Tibial nerve (tissue), 4 donors: ENCODE data around the gene GP1BA. TPM values are rescaled to one million over a fixed set of nuclear protein-coding genes. Genes with fewer than 3 reads are reported as not detected.

Source experiments
- DNase-seq, 2 donors: peaks; one replicate each; pipeline ENCODE4 v3.0.0-alpha.2; 2019; ENCODE audit warnings: low spot score in 2 of 2
- H3K27ac ChIP-seq, 4 donors: fragments of 200-600 bp; sonication (generic) in 3 of 4; one replicate each; pipeline ENCODE4 v1.5.1; 2017 to 2019; ENCODE audit warnings: mild to moderate bottlenecking in 1 of 4
- H3K27me3 ChIP-seq, 2 donors: fragments of 200-600 bp; sonication (generic) in 1 of 2; one replicate each; pipeline versions ENCODE4 v1.5.1 to v1.6.0; 2017 to 2019
- H3K36me3 ChIP-seq, 3 donors: fragments of 200-600 bp; sonication (generic); one replicate each; pipeline ENCODE4 v1.5.1; 2018 to 2019
- H3K4me1 ChIP-seq, 4 donors: fragments of 200-600 bp; sonication (generic) in 3 of 4; one replicate each; pipeline ENCODE4 v1.5.1; 2017 to 2019
- H3K4me3 ChIP-seq, 4 donors: fragments of 200-600 bp; sonication (generic) in 3 of 4; one replicate each; pipeline ENCODE4 v1.5.1; 2017 to 2019; ENCODE audit warnings: mild to moderate bottlenecking in 1 of 4, moderate library complexity in 1 of 4
- H3K9me3 ChIP-seq, 4 donors: fragments of 200-600 bp; sonication (generic) in 3 of 4; one replicate each; pipeline ENCODE4 v1.5.1; 2017 to 2019
- CTCF ChIP-seq, 5 experiments: fragments of 200-600 bp in 3 of 5; fragments of 450-650 bp in 2 of 5; sonication (generic) in 3 of 5; IDR thresholded peaks; one replicate each; pipeline ENCODE4 v1.5.1; 2016 to 2019; ENCODE audit warnings: antibody characterized with exemption in 5 of 5, mild to moderate bottlenecking in 3 of 5, moderate library complexity in 2 of 5
- EP300 ChIP-seq, 2 donors: sonication (generic); formaldehyde crosslinking; IDR thresholded peaks; one replicate each; pipeline ENCODE4 v1.6.1; 2017; ENCODE audit warnings: antibody characterized with exemption in 2 of 2, mild to moderate bottlenecking in 1 of 2
- POLR2A ChIP-seq, 2 donors: fragments of 450-650 bp; IDR thresholded peaks; one replicate each; pipeline ENCODE4 v1.6.1; 2017; ENCODE audit warnings: antibody characterized with exemption in 2 of 2, mild to moderate bottlenecking in 2 of 2, moderate library complexity in 2 of 2
- WGBS, 2 donors: methylation state at CpG; one replicate each; pipeline ENCODE4 v1.1.5; 2018; 5-methylcytosine and 5-hydroxymethylcytosine counted together
- total RNA-seq, 4 donors: library from RNA; depleted of rRNA; stranded (reverse); fragments of >200 nt; gene quantifications; one replicate each; pipeline ENCODE4 v1.1.0, GENCODE V29; 2016

Gene GP1BA
- total RNA-seq, 4 donors from 2014 or later: not detected

DNA sequence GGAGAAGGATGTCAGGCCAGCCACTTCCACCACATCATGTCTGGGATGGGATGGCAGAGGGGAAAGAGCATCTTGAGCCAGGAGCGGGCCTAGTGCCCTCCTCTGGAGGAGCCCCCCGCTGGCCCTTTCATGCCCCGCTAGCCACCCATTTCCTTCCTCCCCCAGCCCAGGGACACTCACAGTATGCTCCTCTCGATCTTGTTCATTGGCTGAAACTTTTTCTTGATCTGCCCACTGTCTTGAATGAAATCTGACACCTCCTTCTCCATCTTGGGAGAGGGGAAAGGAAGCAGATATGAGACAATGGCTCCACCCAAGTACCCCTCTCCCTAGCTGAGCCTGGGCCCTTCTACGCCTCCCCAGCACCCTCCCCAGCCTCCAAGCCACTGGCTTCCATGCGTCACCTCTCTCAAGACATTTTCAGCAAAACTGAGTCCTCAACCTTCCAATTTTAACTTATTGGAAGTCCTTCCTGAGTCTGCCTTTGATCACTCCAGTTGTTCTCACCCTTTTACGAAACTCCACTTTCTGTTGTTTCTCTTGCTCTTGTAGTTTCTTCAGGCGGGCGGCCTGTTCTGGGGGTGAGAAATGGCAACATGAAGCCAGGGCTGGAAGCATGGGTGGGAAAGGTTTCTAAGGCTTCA lies 28.3 kb downstream of the GP1BA start:
- no peak for TF ChIP-seq CTCF (IDR thresholded peaks at IDR 0.05)
- TF ChIP-seq EP300 (IDR thresholded peaks at IDR 0.05): no peak
- no peak for TF ChIP-seq POLR2A (IDR thresholded peaks at IDR 0.05)
- Histone ChIP-seq H3K27ac (no peak overlapping the region), H3K27me3 (no peaks in the 10 kb centered on the region), H3K36me3 (peaks cover 0 to 58% (median 0%) of the 10 kb centered on the region in 3 donors), H3K4me1 (peaks cover 0 to 4% (median 0%) of the 10 kb centered on the region in 4 donors), H3K4me3 (no peak overlapping the region), H3K9me3 (no peaks in the 10 kb centered on the region)
- no peak for DNase-seq
- WGBS, 2 donors: 82 to 84% methylated on average over 9 of the region's 9 CpGs

DNA sequence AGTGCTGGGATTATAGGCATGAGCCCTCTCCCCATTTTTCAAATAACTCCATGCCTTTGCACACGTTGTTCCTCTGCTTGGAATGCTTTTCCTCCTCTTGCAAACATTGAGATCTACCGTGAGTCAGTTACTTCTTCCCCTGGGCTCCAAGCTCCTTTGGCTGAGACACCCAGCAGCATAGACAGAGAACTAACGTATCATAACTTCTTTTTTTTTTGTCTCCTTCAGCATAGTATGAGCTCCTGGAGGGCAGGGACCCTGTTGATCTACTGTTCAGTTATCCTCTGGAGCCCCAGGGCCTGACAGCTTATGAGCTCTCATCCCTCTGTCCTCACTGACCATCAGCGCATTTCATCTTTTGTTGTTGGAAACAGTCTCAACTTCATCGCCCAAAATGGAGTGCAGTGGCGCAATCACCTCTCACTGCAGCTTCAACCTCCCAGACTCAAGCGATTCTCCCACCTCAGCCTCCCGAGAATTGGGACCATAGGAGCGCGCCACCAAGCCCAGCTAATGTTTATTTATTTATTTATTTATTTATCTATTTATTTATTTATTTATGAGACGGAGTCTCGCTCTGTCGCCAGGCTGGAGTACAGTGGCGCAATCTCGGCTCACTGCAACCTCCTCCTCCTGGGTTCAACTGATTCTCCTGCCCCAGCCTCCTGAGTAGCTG lies 33.4 kb downstream of the GP1BA start:
- Histone ChIP-seq H3K4me1 (peaks cover 0 to 41% (median 22%) of the 10 kb centered on the region in 4 donors), H3K9me3 (no peaks in the 10 kb centered on the region), H3K27me3 (no peaks in the 10 kb centered on the region), H3K36me3 (peaks cover 0 to 32% (median 0%) of the 10 kb centered on the region in 3 donors), H3K4me3 (peak overlapping the region in 1 of 4 donors; percentile 76), H3K27ac (peak overlapping the region in 2 of 4 donors; percentile 93 to 94)
- 97% methylated on average over 15 of the region's 15 CpGs for WGBS, 2 donors
- TF ChIP-seq POLR2A (IDR thresholded peaks at IDR 0.05) (no peak), CTCF (IDR thresholded peaks at IDR 0.05) (no peak), EP300 (IDR thresholded peaks at IDR 0.05) (no peak)
- DNase-seq: no peak

DNA sequence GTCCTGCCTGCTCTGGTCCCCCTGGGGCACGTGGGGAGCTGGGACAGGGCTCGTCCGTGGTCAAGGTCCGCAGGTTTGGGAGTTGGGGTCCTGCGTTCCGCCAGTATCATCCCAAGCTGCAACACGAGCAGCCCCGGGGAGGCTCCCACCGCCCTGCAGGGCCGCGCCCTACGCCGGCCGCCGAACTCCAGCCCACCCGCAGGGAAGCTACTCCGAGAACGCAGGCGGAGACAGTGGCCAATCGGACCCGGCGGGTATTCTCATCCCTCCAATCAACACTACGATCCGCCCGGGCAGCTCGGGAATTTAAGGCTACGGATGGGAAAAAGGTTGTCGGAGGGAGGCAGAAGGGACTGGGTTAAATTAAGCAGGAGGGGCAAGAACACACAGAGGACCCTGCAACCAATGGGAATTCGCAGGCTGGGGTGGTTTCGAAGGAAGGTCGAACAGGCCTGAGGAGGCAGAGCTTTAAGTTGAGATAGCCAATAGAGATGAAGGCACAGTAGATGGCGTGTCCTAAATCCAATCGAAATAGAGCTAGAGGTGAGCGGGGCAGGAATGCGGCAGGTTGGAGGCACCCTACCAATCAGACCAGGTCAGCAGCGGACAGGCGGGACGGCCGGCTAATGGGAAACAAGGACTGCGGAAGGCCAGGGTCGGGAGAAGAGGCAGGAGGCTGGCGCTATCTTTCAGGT lies 34.9 kb downstream of the GP1BA start:
- H3K27ac ChIP-seq: peak overlapping the region; percentile 90 to 96 (median 94)

DNA sequence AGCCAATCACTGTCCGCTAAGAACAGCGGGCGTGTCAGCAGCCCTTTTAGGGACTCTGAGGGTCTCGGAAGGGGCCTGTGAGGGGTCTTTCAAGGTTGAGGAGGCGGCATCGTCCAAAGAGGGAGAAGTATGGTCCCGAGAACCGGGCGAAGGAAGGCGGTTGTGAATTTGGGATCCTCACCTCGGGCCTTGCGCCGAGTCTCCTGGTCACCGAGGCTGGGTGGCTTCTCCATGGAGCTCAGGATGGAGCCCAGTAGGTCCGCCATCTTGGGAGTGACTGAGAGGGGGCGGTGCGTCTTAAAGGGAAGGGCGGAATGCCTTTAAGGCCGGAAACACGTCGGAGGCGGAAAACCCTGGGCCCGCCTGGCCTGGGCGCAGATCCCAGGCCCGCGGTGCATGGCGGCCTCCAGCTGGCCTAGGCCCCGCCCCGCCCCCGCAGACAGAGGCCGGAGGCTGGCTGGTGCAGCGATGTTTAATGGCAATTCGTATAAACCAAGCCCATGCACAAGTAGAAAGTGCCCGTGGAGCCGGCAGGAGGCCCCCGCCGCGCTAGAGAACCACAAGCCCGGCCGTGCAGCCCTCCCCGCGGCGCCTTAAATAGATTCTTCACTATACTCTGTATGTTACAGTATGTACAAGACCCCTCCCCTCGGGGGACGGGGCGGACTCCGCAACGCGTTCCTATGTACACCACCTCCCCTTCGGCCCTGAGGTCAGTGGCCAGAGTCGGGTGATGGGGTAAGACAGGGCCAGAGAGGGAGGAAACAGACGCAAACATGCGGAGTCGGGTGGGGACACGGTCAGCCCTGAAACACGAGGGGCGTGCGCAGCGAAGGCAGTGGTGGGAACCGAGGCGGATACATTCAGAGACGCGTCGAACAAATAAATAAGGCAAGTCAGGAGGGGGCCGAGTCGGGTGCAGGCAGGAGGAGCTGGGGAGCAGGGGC lies 35.7 kb downstream of the GP1BA start, which contains the start of gene SPAG7:
TSS of gene SPAG7 (minus strand) at position 279 of the 947 bp plus-strand sequence. CDS start at position 266, 13 bp downstream.
- H3K27ac ChIP-seq: peak within 1 kb of the TSS; percentile 90 to 96 (median 94)
- H3K9me3 ChIP-seq: no peaks in the 10 kb centered on the region
- peaks cover 0 to 44% (median 22%) of the 10 kb centered on the region in 4 donors for H3K4me1 ChIP-seq
- peak within 1 kb of the TSS; percentile 64 to 87 (median 70) for H3K4me3 ChIP-seq
- DNase-seq: peak; percentile 89 to 91
- H3K27me3 ChIP-seq: no peaks in the 10 kb centered on the region
- TF ChIP-seq POLR2A (IDR thresholded peaks at IDR 0.05) (peak; percentile 66 to 77), EP300 (IDR thresholded peaks at IDR 0.05) (peak in 1 of 2 donors; percentile 97), CTCF (IDR thresholded peaks at IDR 0.05) (no peak)
- peaks cover 0 to 34% (median 11%) of the 10 kb centered on the region in 3 donors for H3K36me3 ChIP-seq
- 1% methylated on average over 55 to 60 of the region's 66 CpGs for WGBS, 2 donors

More for the DNA sequence above, 34.9 kb downstream of the GP1BA start:
- H3K9me3 ChIP-seq: no peaks in the 10 kb centered on the region
- WGBS, 2 donors: 0% methylated on average over 27 to 42 of the region's 42 CpGs
- peaks cover 0 to 44% (median 22%) of the 10 kb centered on the region in 4 donors for H3K4me1 ChIP-seq
- H3K36me3 ChIP-seq: peaks cover 0 to 32% (median 3%) of the 10 kb centered on the region in 3 donors
- DNase-seq: peak; percentile 96 to 97
- H3K4me3 ChIP-seq: peak overlapping the region; percentile 64 to 87 (median 70)
- TF ChIP-seq POLR2A (IDR thresholded peaks at IDR 0.05): no peak
- no peak for TF ChIP-seq EP300 (IDR thresholded peaks at IDR 0.05)
- no peak for TF ChIP-seq CTCF (IDR thresholded peaks at IDR 0.05)
- H3K27me3 ChIP-seq: no peaks in the 10 kb centered on the region
